Measurements from ENCODE around the gene HDLBP.

- TF ChIP-seq CTCF (IDR thresholded peaks at IDR 0.05; ENCODE audit: low read depth, low read length): no peak
- TF ChIP-seq EZH2phosphoT487 (IDR thresholded peaks at IDR 0.05; ENCODE audit: low read depth): no peak
Measured at GRCh38 chr2:241320394-241320793, 4.9 kb upstream of the HDLBP start.

Measured in OCI-LY3 (cell line).